Measurements from ENCODE around the gene INTS1. TPM values are rescaled to one million over a fixed set of nuclear protein-coding genes. Genes with fewer than 3 reads are reported as not detected.

INTS1 gene
- total RNA-seq, 4 donors from 2014 or later, result 44.3 to 108 (median 78.8) TPM

- no peak for TF ChIP-seq POLR2A (IDR thresholded peaks at IDR 0.05)
- no peak for TF ChIP-seq CTCF (IDR thresholded peaks at IDR 0.05 in 4 of 5, conservative IDR thresholded peaks at IDR 0.05 in 1 of 5)
- H3K27me3 ChIP-seq, result peaks cover 3 to 6% (median 4%) of the 10 kb centered on the region in 3 donors
- in situ Hi-C loops (cut with MboI; ENCODE audit: low sequenced_read_pairs in 4 of 4), result no loop called here
- no peaks in the 10 kb centered on the region for H3K4me1 ChIP-seq
- intact Hi-C loops (cut with DNase I; ENCODE audit: low total_unique reads), result no loop called here
- H3K9me3 ChIP-seq, result no peaks in the 10 kb centered on the region
- ATAC-seq, result no peak
- no peak overlapping the region for H3K4me3 ChIP-seq
- DNase-seq, result no peak
- no peaks in the 10 kb centered on the region for H3K36me3 ChIP-seq
- no peak overlapping the region for H3K27ac ChIP-seq
Observed at GRCh38 chr7:1436608-1437007, 67.6 kb downstream of the INTS1 start.

- no peak overlapping the region for H3K4me3 ChIP-seq
- no peak for DNase-seq
- peaks cover 10 to 21% (median 16%) of the 10 kb centered on the region in 3 donors for H3K27me3 ChIP-seq
- no peaks in the 10 kb centered on the region for H3K9me3 ChIP-seq
- in situ Hi-C loops (cut with MboI; ENCODE audit: low sequenced_read_pairs in 4 of 4), result no loop called here
- H3K4me1 ChIP-seq, result no peaks in the 10 kb centered on the region
- H3K36me3 ChIP-seq, result no peaks in the 10 kb centered on the region
- no peak overlapping the region for H3K27ac ChIP-seq
- intact Hi-C loops (cut with DNase I; ENCODE audit: low total_unique reads), result no loop called here
- no peak for ATAC-seq
- TF ChIP-seq CTCF (IDR thresholded peaks at IDR 0.05 in 4 of 5, conservative IDR thresholded peaks at IDR 0.05 in 1 of 5) (no peak), POLR2A (IDR thresholded peaks at IDR 0.05) (no peak)
Observed at GRCh38 chr7:1434891-1435670, 69.1 kb downstream of the INTS1 start.

DNA sequence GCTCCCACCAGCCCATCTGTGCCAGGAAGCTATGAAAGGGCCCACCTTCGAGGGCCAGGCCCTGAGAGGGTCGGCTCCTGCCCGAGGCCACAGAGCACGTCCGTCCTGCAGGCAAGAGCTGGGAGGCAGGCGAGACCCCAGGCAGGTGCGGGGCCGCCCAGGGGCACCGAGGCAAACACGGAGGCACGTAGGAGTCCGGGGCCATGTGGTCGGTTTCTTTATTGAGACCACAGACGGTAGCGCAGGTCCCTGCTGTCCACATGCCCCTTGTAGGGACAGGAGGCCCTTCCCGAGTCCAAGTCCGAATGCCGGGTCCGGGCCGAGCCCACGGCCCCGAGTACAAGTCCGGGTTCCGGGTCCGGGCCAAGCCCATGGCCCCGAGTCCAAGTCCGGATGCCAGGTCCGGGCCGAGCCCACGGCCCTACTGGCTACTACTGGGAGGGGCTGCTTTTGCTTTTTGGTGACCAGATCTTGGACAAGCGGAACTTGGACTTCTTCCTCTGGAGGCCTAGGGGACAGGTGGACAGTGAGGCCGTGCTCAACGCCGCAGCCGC is 69.9 kb downstream of the INTS1 start:
- intact Hi-C loops (cut with DNase I; ENCODE audit: low total_unique reads) (no loop called here), in situ Hi-C loops (cut with MboI; ENCODE audit: low sequenced_read_pairs in 4 of 4) (no loop called here)
- Histone ChIP-seq H3K36me3 (no peaks in the 10 kb centered on the region), H3K4me3 (no peak overlapping the region), H3K9me3 (no peaks in the 10 kb centered on the region), H3K27me3 (peaks cover 17 to 29% (median 25%) of the 10 kb centered on the region in 3 donors), H3K27ac (no peak overlapping the region), H3K4me1 (no peaks in the 10 kb centered on the region)
- ATAC-seq, result no peak
- TF ChIP-seq POLR2A (IDR thresholded peaks at IDR 0.05) (no peak), CTCF (IDR thresholded peaks at IDR 0.05 in 4 of 5, conservative IDR thresholded peaks at IDR 0.05 in 1 of 5) (no peak)
- no peak for DNase-seq

- ATAC-seq (no peak), DNase-seq (no peak)
- Histone ChIP-seq H3K27me3 (peaks cover 17 to 34% (median 27%) of the 10 kb centered on the region in 3 donors), H3K9me3 (no peaks in the 10 kb centered on the region), H3K4me3 (no peak overlapping the region), H3K27ac (no peak overlapping the region), H3K36me3 (no peaks in the 10 kb centered on the region), H3K4me1 (no peaks in the 10 kb centered on the region)
- TF ChIP-seq POLR2A (IDR thresholded peaks at IDR 0.05) (no peak), CTCF (IDR thresholded peaks at IDR 0.05 in 4 of 5, conservative IDR thresholded peaks at IDR 0.05 in 1 of 5) (no peak)
- intact Hi-C loops (cut with DNase I; ENCODE audit: low total_unique reads) (no loop called here), in situ Hi-C loops (cut with MboI; ENCODE audit: low sequenced_read_pairs in 4 of 4) (no loop called here)
Observed at GRCh38 chr7:1433128-1433920, 70.9 kb downstream of the INTS1 start.

Data from gastrocnemius medialis (tissue), 4 donors.